GM18867 (cell line): ENCODE measurements around the gene RASGRF1.

ENCODE experiments used
- ATAC-seq: cut with Tn5 transposase; IDR thresholded peaks from one replicate; pipeline ENCODE4 v1.9.1; 2021; ENCODE audit warnings: mild to moderate bottlenecking, moderate library complexity; ENCODE audit not compliant: unreplicated experiment

The RASGRF1 gene

GRCh38 chr15:78991476-78991875 lies 99.1 kb downstream of the RASGRF1 start:
- no peak for ATAC-seq

- no peak for ATAC-seq
Measured at GRCh38 chr15:78990278-78990677, 100.3 kb downstream of the RASGRF1 start.

- no peak for ATAC-seq
Measured at GRCh38 chr15:78989701-78990240, 100.8 kb downstream of the RASGRF1 start.

- no peak for ATAC-seq
Measured at GRCh38 chr15:78988361-78988911, 102.1 kb downstream of the RASGRF1 start.

- ATAC-seq = no peak
Measured at GRCh38 chr15:78987556-78988360, 102.8 kb downstream of the RASGRF1 start.

- ATAC-seq = no peak
Measured at GRCh38 chr15:78985859-78986475, 104.6 kb downstream of the RASGRF1 start.

- ATAC-seq = no peak
Measured at GRCh38 chr15:78984041-78984440, 106.5 kb downstream of the RASGRF1 start.

GRCh38 chr15:78983146-78983918 lies 107.2 kb downstream of the RASGRF1 start:
- no peak for ATAC-seq

- no peak for ATAC-seq
Measured at GRCh38 chr15:78982736-78983135, 107.8 kb downstream of the RASGRF1 start.

- ATAC-seq = no peak
Measured at GRCh38 chr15:78981532-78982313, 108.9 kb downstream of the RASGRF1 start.

GRCh38 chr15:78979456-78980320 lies 110.9 kb downstream of the RASGRF1 start:
- ATAC-seq = no peak

GRCh38 chr15:78978601-78979179 lies 111.9 kb downstream of the RASGRF1 start:
- ATAC-seq = no peak

GRCh38 chr15:78977591-78978347 lies 112.8 kb downstream of the RASGRF1 start:
- ATAC-seq = peak; percentile 32

GRCh38 chr15:78977091-78977571 lies 113.4 kb downstream of the RASGRF1 start:
- ATAC-seq = peak; percentile 71

GRCh38 chr15:78976691-78977090 lies 113.9 kb downstream of the RASGRF1 start:
- ATAC-seq = peak; percentile 16

GRCh38 chr15:78974272-78974918 lies 116.2 kb downstream of the RASGRF1 start:
- no peak for ATAC-seq

- ATAC-seq = no peak
Measured at GRCh38 chr15:78969687-78970349, 120.8 kb downstream of the RASGRF1 start.
